SK-N-SH (cell line): ENCODE measurements around the gene PAM. TPM values are rescaled to one million over a fixed set of nuclear protein-coding genes. Genes with fewer than 3 reads are reported as not detected.

Source experiments
- CTCF ChIA-PET: fragments of 300-600, 350-600 bp; formaldehyde crosslinking; extraction: SDS; loops from one replicate; lab custom pipeline; 2021; lab: Yijun Ruan, JAX
- POLR2A ChIA-PET: fragments of 350-600 bp; sonication (Branson Sonifier 250); formaldehyde crosslinking; extraction: SDS; loops from one replicate; lab custom pipeline; 2020; ENCODE audit warnings: antibody characterized with exemption, inconsistent platforms; lab: Yijun Ruan, JAX
- DNase-seq: peaks from one replicate; pipeline ENCODE4 v3.0.0; 2012
- H2AFZ ChIP-seq: fragments of 200-600 bp; sonication (generic); 2 replicates; pipeline ENCODE4 v1.8.1; 2016; ENCODE audit warnings: antibody characterized with exemption, mild to moderate bottlenecking, low read depth
- H3F3A ChIP-seq: fragments of 200-600 bp; sonication (generic); replicated peaks from 2 replicates; pipeline ENCODE3; 2016; ENCODE audit warnings: antibody characterized with exemption, mild to moderate bottlenecking; ENCODE audit not compliant: insufficient read depth
- H3K27ac ChIP-seq, 2 experiments: fragments of 200-500 bp in 1 of 2; fragments of 200-600 bp in 1 of 2; sonication (Bioruptor generic) in 1 of 2; sonication (generic), shearing (Covaris generic) in 1 of 2; 2 replicates each; pipeline versions ENCODE4 v1.5.1 to v1.6.1; 2014 to 2016; ENCODE audit warnings: low read depth in 2 of 2, inconsistent platforms in 1 of 2, low read length in 1 of 2, mild to moderate bottlenecking in 1 of 2, mixed read lengths in 1 of 2
- H3K27me3 ChIP-seq: fragments of 200-600 bp; sonication (generic), shearing (Covaris generic); 2 replicates; pipeline ENCODE4 v1.6.1; 2016; ENCODE audit warnings: mixed run types; ENCODE audit not compliant: insufficient read depth
- H3K36me3 ChIP-seq, 2 experiments: fragments of 200-500 bp in 1 of 2; fragments of 200-600 bp in 1 of 2; sonication (Bioruptor generic) in 1 of 2; sonication (generic) in 1 of 2; replicated peaks in 1 of 2; 2 replicates each; pipeline versions ENCODE3 to v1.5.1; 2014 to 2016; ENCODE audit warnings: low read length in 1 of 2, mild to moderate bottlenecking in 1 of 2; ENCODE audit not compliant: insufficient read depth in 2 of 2, control insufficient read depth in 1 of 2
- H3K4me1 ChIP-seq, 2 experiments: fragments of 200-500 bp in 1 of 2; fragments of 200-600 bp in 1 of 2; sonication (Bioruptor generic) in 1 of 2; sonication (generic), shearing (Covaris generic) in 1 of 2; 2 replicates each; pipeline versions ENCODE4 v1.5.1 to v1.6.1; 2014 to 2016; ENCODE audit warnings: low read depth in 1 of 2, low read length in 1 of 2, mixed run types in 1 of 2; ENCODE audit not compliant: insufficient read depth in 2 of 2, control insufficient read depth in 1 of 2
- H3K4me2 ChIP-seq: fragments of 200-600 bp; sonication (generic), shearing (Covaris generic); 2 replicates; pipeline ENCODE4 v1.6.1; 2017; ENCODE audit warnings: mixed run types
- H3K4me3 ChIP-seq, 2 experiments: fragments of 200-500 bp in 1 of 2; fragments of 200-600 bp in 1 of 2; sonication (Bioruptor generic) in 1 of 2; sonication (generic), shearing (Covaris generic) in 1 of 2; 2 replicates each; pipeline versions ENCODE4 v1.5.1 to v1.8.1; 2014 to 2016; ENCODE audit warnings: low read depth in 2 of 2, inconsistent platforms in 1 of 2, low read length in 1 of 2, mild to moderate bottlenecking in 1 of 2, mixed read lengths in 1 of 2, moderate library complexity in 1 of 2
- H3K79me2 ChIP-seq: fragments of 200-600 bp; sonication (generic); 2 replicates; pipeline ENCODE4 v1.8.1; 2017; ENCODE audit warnings: mild to moderate bottlenecking; ENCODE audit not compliant: insufficient read depth
- H3K9ac ChIP-seq: fragments of 200-600 bp; sonication (generic); 2 replicates; pipeline ENCODE4 v1.6.1; 2017; ENCODE audit warnings: mixed run types
- H3K9me2 ChIP-seq: fragments of 200-600 bp; sonication (generic); 2 replicates; pipeline ENCODE4 v1.6.1; 2017; ENCODE audit warnings: mixed run types
- H3K9me3 ChIP-seq: fragments of 200-600 bp; sonication (generic); 2 replicates; pipeline ENCODE4 v1.6.1; 2017; ENCODE audit warnings: mixed run types, mild to moderate bottlenecking, moderate library complexity
- H4K20me1 ChIP-seq: fragments of 200-600 bp; sonication (generic); 2 replicates; pipeline ENCODE4 v1.6.1; 2017; ENCODE audit warnings: mild to moderate bottlenecking, mixed run types; ENCODE audit not compliant: insufficient read depth
- ELF1 ChIP-seq: IDR thresholded peaks from 2 replicates; pipeline ENCODE4 v1.4.0; 2012
- EP300 ChIP-seq, 2 experiments: IDR thresholded peaks; 2 replicates each; pipeline versions ENCODE4 v1.4.0 to v1.6.1; 2012; ENCODE audit warnings: borderline replicate concordance in 1 of 2, low read depth in 1 of 2, low read length in 1 of 2
- EZH2phosphoT487 ChIP-seq: fragments of 200-600 bp; sonication (generic); IDR thresholded peaks from 2 replicates; pipeline ENCODE4 v1.6.1; 2017; ENCODE audit warnings: low read depth, mixed run types, mild to moderate bottlenecking, antibody characterized with exemption, moderate library complexity, borderline replicate concordance
- FOSL2 ChIP-seq: IDR thresholded peaks from 2 replicates; pipeline ENCODE4 v1.4.0; 2012; ENCODE audit warnings: low read depth, mild to moderate bottlenecking, moderate library complexity, borderline replicate concordance
- FOXJ3 ChIP-seq: sonication (generic); formaldehyde crosslinking; IDR thresholded peaks from 2 replicates; pipeline ENCODE4 v1.5.1; 2020; ENCODE audit warnings: mild to moderate bottlenecking, missing genetic modification reagents
- FOXM1 ChIP-seq: IDR thresholded peaks from 2 replicates; pipeline ENCODE4 v1.4.0; 2012; ENCODE audit warnings: low read depth, mild to moderate bottlenecking
- JUND ChIP-seq: IDR thresholded peaks from 2 replicates; pipeline ENCODE4 v1.4.0; 2012
- MXI1 ChIP-seq: IDR thresholded peaks from 2 replicates; pipeline ENCODE4 v1.6.1; 2012; ENCODE audit warnings: mild to moderate bottlenecking, low read depth, low read length, improper control_type of control experiment
- POLR2AphosphoS5 ChIP-seq: IDR thresholded peaks from 2 replicates; pipeline ENCODE4 v1.6.1; 2012; ENCODE audit warnings: low read depth, low read length
- RAD21 ChIP-seq: IDR thresholded peaks from 2 replicates; pipeline ENCODE4 v1.6.1; 2012; ENCODE audit warnings: mild to moderate bottlenecking, low read length
- RXRA ChIP-seq: IDR thresholded peaks from 2 replicates; pipeline ENCODE4 v1.4.0; 2012; ENCODE audit warnings: low read depth, mild to moderate bottlenecking, borderline replicate concordance
- SIN3A ChIP-seq: IDR thresholded peaks from 2 replicates; pipeline ENCODE4 v1.6.1; 2012; ENCODE audit warnings: low read depth, mild to moderate bottlenecking, low read length, moderate library complexity, borderline replicate concordance
- TCF12 ChIP-seq: IDR thresholded peaks from 2 replicates; pipeline ENCODE4 v1.4.0; 2012
- WGBS: methylation state at CpG from one replicate; pipeline ENCODE4 v1.1.6; 2017; ENCODE audit warnings: low lambda C conversion rate; 5-methylcytosine and 5-hydroxymethylcytosine counted together
- polyA plus RNA-seq, 3 experiments: library from polyadenylated mRNA; depleted of rRNA; stranded (reverse); fragments of >200 nt; gene quantifications; 2 replicates each; pipeline ENCODE4 v1.2.3, GENCODE V29; 2012
- TF ChIP-seq, protein P1 (sequence below): IDR thresholded peaks from 2 replicates; pipeline ENCODE4 v1.4.0; 2012; ENCODE audit warnings: low read depth, borderline replicate concordance
- TF ChIP-seq, protein P2 (sequence below): fragments of 150-350 bp; IDR thresholded peaks from 2 replicates; pipeline ENCODE4 v1.6.1; 2016; ENCODE audit warnings: mild to moderate bottlenecking, low read depth, low read length
- TF ChIP-seq, protein P3 (sequence below): fragments of 200-600 bp; sonication (generic); IDR thresholded peaks from 2 replicates; pipeline ENCODE4 v1.6.1; 2017; ENCODE audit warnings: antibody characterized with exemption, mild to moderate bottlenecking, moderate library complexity
- TF ChIP-seq, protein P4 (sequence below): IDR thresholded peaks from 2 replicates; pipeline ENCODE4 v1.4.0; 2012; ENCODE audit warnings: low read depth, borderline replicate concordance

PAM gene
- polyA plus RNA-seq, 1 of the 3 experiments (the other 2 are of a cell fraction) = 507 TPM

DNA sequence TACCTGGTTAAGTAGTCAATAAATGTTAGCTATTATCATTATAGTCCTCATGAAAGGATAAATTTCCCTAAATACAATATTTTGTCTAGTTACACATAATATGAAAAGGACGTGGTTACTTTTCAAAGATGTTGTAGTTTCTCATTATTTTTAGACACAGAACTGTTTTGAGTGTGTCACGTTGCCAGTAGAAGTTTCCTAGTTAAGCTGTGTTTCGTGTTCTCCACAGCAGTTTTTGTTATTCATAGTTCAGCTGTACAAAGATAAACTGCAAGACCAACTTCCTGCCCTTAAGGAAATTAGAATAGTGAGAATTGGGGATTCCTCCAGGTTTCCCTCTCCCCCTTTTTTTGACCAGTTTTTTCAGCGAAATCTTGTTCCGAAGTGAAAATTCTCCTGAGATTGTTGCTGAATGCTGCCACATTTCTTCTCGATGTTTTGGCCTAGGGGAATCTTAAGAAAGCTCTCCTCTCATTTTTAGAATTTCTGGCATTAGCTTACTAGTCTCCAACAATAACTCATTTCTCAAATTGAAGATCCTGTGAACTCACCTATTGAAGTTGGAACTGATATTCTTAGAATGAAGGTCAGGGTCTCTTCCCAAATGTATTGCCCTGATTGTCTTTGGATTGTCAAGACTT is 176.1 kb downstream of the PAM start:
- POLR2A ChIA-PET = no interaction called here
- no peak overlapping the region for H3K27ac ChIP-seq
- H3K4me2 ChIP-seq = no peak overlapping the region
- H3K9me2 ChIP-seq = no peaks in the 10 kb centered on the region
- H3K9me3 ChIP-seq = no peaks in the 10 kb centered on the region
- TF ChIP-seq RAD21 = no peak
- TF ChIP-seq ELF1 = no peak
- no peak for TF ChIP-seq FOXJ3
- TF ChIP-seq RXRA = no peak
- TF ChIP-seq SIN3A = no peak
- TF ChIP-seq FOSL2 = no peak
- TF ChIP-seq FOXM1 = no peak
- TF ChIP-seq, protein P1, sequence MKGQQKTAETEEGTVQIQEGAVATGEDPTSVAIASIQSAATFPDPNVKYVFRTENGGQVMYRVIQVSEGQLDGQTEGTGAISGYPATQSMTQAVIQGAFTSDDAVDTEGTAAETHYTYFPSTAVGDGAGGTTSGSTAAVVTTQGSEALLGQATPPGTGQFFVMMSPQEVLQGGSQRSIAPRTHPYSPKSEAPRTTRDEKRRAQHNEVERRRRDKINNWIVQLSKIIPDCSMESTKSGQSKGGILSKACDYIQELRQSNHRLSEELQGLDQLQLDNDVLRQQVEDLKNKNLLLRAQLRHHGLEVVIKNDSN = no peak
- no peak for TF ChIP-seq EP300 (IDR thresholded peaks at IDR 0.05; ENCODE audit: borderline replicate concordance in 1 of 2, low read depth in 1 of 2, low read length in 1 of 2)
- TF ChIP-seq EZH2phosphoT487 = no peak
- TF ChIP-seq JUND = no peak
- no peak for TF ChIP-seq TCF12
- TF ChIP-seq, protein P2, sequence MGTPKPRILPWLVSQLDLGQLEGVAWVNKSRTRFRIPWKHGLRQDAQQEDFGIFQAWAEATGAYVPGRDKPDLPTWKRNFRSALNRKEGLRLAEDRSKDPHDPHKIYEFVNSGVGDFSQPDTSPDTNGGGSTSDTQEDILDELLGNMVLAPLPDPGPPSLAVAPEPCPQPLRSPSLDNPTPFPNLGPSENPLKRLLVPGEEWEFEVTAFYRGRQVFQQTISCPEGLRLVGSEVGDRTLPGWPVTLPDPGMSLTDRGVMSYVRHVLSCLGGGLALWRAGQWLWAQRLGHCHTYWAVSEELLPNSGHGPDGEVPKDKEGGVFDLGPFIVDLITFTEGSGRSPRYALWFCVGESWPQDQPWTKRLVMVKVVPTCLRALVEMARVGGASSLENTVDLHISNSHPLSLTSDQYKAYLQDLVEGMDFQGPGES = no peak
- TF ChIP-seq POLR2AphosphoS5 = no peak
- no peak for TF ChIP-seq MXI1
- TF ChIP-seq, protein P3, sequence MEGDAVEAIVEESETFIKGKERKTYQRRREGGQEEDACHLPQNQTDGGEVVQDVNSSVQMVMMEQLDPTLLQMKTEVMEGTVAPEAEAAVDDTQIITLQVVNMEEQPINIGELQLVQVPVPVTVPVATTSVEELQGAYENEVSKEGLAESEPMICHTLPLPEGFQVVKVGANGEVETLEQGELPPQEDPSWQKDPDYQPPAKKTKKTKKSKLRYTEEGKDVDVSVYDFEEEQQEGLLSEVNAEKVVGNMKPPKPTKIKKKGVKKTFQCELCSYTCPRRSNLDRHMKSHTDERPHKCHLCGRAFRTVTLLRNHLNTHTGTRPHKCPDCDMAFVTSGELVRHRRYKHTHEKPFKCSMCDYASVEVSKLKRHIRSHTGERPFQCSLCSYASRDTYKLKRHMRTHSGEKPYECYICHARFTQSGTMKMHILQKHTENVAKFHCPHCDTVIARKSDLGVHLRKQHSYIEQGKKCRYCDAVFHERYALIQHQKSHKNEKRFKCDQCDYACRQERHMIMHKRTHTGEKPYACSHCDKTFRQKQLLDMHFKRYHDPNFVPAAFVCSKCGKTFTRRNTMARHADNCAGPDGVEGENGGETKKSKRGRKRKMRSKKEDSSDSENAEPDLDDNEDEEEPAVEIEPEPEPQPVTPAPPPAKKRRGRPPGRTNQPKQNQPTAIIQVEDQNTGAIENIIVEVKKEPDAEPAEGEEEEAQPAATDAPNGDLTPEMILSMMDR = no peak
- TF ChIP-seq, protein P4, sequence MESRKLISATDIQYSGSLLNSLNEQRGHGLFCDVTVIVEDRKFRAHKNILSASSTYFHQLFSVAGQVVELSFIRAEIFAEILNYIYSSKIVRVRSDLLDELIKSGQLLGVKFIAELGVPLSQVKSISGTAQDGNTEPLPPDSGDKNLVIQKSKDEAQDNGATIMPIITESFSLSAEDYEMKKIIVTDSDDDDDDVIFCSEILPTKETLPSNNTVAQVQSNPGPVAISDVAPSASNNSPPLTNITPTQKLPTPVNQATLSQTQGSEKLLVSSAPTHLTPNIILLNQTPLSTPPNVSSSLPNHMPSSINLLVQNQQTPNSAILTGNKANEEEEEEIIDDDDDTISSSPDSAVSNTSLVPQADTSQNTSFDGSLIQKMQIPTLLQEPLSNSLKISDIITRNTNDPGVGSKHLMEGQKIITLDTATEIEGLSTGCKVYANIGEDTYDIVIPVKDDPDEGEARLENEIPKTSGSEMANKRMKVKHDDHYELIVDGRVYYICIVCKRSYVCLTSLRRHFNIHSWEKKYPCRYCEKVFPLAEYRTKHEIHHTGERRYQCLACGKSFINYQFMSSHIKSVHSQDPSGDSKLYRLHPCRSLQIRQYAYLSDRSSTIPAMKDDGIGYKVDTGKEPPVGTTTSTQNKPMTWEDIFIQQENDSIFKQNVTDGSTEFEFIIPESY = no peak
- TF ChIP-seq, all 33 proteins: peak for 0
- CTCF ChIA-PET = interaction anchor here (0.7 to 3.3 kb wide), 3 partner anchors 9 to 132 kb away, joined by 3 to 12 read pairs (median 3); no protein-coding TSS in a partner anchor
- Histone ChIP-seq H2AFZ (no peak overlapping the region), H3F3A (no peaks in the 10 kb centered on the region), H3K79me2 (no peaks in the 10 kb centered on the region), H3K9ac (no peak overlapping the region), H4K20me1 (no peaks in the 10 kb centered on the region), H3K4me1 (no peaks in the 10 kb centered on the region; a peak in 1 of 4 replicates), H3K36me3 (peaks cover 65 to 83% of the 10 kb centered on the region in 2 experiments), H3K27me3 (no peaks in the 10 kb centered on the region), H3K4me3 (no peak overlapping the region)
- no peak for DNase-seq
- WGBS = 89% methylated on average over 6 of the region's 6 CpGs
